ENCODE data around the gene SMYD5.

GRCh38 chr2:73256618-73256922 lies 42.5 kb downstream of the SMYD5 start:
- no peak for TF ChIP-seq POLR2A (IDR thresholded peaks at IDR 0.05)
- TF ChIP-seq CTCF (IDR thresholded peaks at IDR 0.05): no peak
